Skin of body (tissue), 2 donors: ENCODE measurements around the gene PMF1. TPM values are rescaled to one million over a fixed set of nuclear protein-coding genes. Genes with fewer than 3 reads are reported as not detected.
"Not testable (repeated sequence)": the region's sequence is repeated elsewhere in the genome, so short reads cannot be mapped to it uniquely, and the experiment has no call there.

Experiments
- DNase-seq: peaks from one replicate; lab custom pipeline; 2025; lab: John Stamatoyannopoulos, UW
- total RNA-seq: library from RNA; depleted of rRNA; stranded (reverse); fragments of >200 nt; gene quantifications from one replicate; pipeline ENCODE4 v1.2.3, GENCODE V29; 2014

Gene PMF1
- total RNA-seq, 1 donor from 2014 or later: 33.9 TPM

GRCh38 chr1:156195853-156196252 is 17.0 kb upstream of the PMF1 start:
- DNase-seq: no peak

GRCh38 chr1:156196445-156196844 is 16.4 kb upstream of the PMF1 start:
- DNase-seq: no peak

GRCh38 chr1:156198831-156199349 is 13.9 kb upstream of the PMF1 start:
- no peak for DNase-seq

- no peak for DNase-seq
Measured at GRCh38 chr1:156200044-156200443, 12.8 kb upstream of the PMF1 start.

- DNase-seq: no peak
Measured at GRCh38 chr1:156203331-156203730, 9.5 kb upstream of the PMF1 start.

GRCh38 chr1:156204686-156205085 is 8.1 kb upstream of the PMF1 start:
- DNase-seq: no peak

- no peak for DNase-seq
Measured at GRCh38 chr1:156211243-156211642, 1.6 kb upstream of the PMF1 start.

- DNase-seq: no peak
Measured at GRCh38 chr1:156212130-156212529, 677 bp upstream of the PMF1 start.

GRCh38 chr1:156213644-156213966 is 798 bp downstream of the PMF1 start:
- no peak for DNase-seq

GRCh38 chr1:156214024-156214748 is 1.4 kb downstream of the PMF1 start:
- no peak for DNase-seq

GRCh38 chr1:156216361-156217086 is 3.7 kb downstream of the PMF1 start:
- DNase-seq: not testable (repeated sequence)

GRCh38 chr1:156217871-156218270 is 5.1 kb downstream of the PMF1 start:
- no peak for DNase-seq

GRCh38 chr1:156220226-156220625 is 7.4 kb downstream of the PMF1 start:
- DNase-seq: no peak

- no peak for DNase-seq
Measured at GRCh38 chr1:156221986-156222692, 9.3 kb downstream of the PMF1 start.

- DNase-seq: no peak
Measured at GRCh38 chr1:156225677-156226014, 12.8 kb downstream of the PMF1 start.

- no peak for DNase-seq
Measured at GRCh38 chr1:156226116-156226538, 13.3 kb downstream of the PMF1 start.

GRCh38 chr1:156226782-156227181 is 14.0 kb downstream of the PMF1 start:
- no peak for DNase-seq

- no peak for DNase-seq
Measured at GRCh38 chr1:156228501-156228900, 15.7 kb downstream of the PMF1 start.

GRCh38 chr1:156229809-156230472 is 17.1 kb downstream of the PMF1 start:
- no peak for DNase-seq

GRCh38 chr1:156230473-156230837 is 17.6 kb downstream of the PMF1 start:
- no peak for DNase-seq

GRCh38 chr1:156232201-156232894 is 19.5 kb downstream of the PMF1 start:
- no peak for DNase-seq
